Measurements from ENCODE around the gene MEF2C. TPM values are rescaled to one million over a fixed set of nuclear protein-coding genes. Genes with fewer than 3 reads are reported as not detected.
"Not testable (repeated sequence)": the region's sequence is repeated elsewhere in the genome, so short reads cannot be mapped to it uniquely, and the experiment has no call there.

The MEF2C gene
- total and polyA plus RNA-seq, 7 experiments from 2014 or later = 0.07 to 40.0 (median 2.2) TPM

GRCh38 chr5:88804444-88804843 lies 78.5 kb downstream of the MEF2C start:
- Histone ChIP-seq H3K36me3 (ENCODE audit: control insufficient read depth in 2 of 3, insufficient read depth in 3 of 3, low read length in 3 of 3) (no peaks in the 10 kb centered on the region), H3K4me1 (ENCODE audit: control insufficient read depth in 2 of 2, insufficient read depth in 2 of 2, low read length in 2 of 2) (no peaks in the 10 kb centered on the region), H3K9me3 (ENCODE audit: control insufficient read depth in 2 of 3, low read length in 3 of 3) (no peaks in the 10 kb centered on the region), H3K27me3 (ENCODE audit: control insufficient read depth in 2 of 2, insufficient read depth in 2 of 2, low read length in 2 of 2) (no peaks in the 10 kb centered on the region), H3K4me3 (ENCODE audit: low read length) (no peak overlapping the region), H3K27ac (ENCODE audit: low read depth, low read length) (no peak overlapping the region)
- H3K9me3 Mint-ChIP-seq = peaks cover 0 to 1% (median 0%) of the 10 kb centered on the region in 11 donors
- DNase-seq (no peak), ATAC-seq (no peak)
- H3K27ac Mint-ChIP-seq = no peak overlapping the region
- intact Hi-C loops (cut with micrococcal nuclease) = no loop called here
- ChIA-PET POLR2A (no interaction called here), CTCF (interaction anchor here (0.7 kb wide), 1 partner anchor 1530 kb away, joined by 3 read pairs; no protein-coding TSS in a partner anchor)
- no peaks in the 10 kb centered on the region for H3K36me3 Mint-ChIP-seq
- H3K4me1 Mint-ChIP-seq = no peaks in the 10 kb centered on the region
- peaks cover 0 to 17% (median 6%) of the 10 kb centered on the region in 5 donors for H3K27me3 Mint-ChIP-seq
- H3K4me3 Mint-ChIP-seq = no peak overlapping the region

- ChIA-PET POLR2A (no interaction called here), CTCF (no interaction called here)
- Histone ChIP-seq H3K27me3 (ENCODE audit: control insufficient read depth in 2 of 2, insufficient read depth in 2 of 2, low read length in 2 of 2) (no peaks in the 10 kb centered on the region), H3K27ac (ENCODE audit: low read depth, low read length) (no peak overlapping the region), H3K36me3 (ENCODE audit: control insufficient read depth in 2 of 3, insufficient read depth in 3 of 3, low read length in 3 of 3) (no peaks in the 10 kb centered on the region), H3K9me3 (ENCODE audit: control insufficient read depth in 2 of 3, low read length in 3 of 3) (no peaks in the 10 kb centered on the region), H3K4me1 (ENCODE audit: control insufficient read depth in 2 of 2, insufficient read depth in 2 of 2, low read length in 2 of 2) (no peaks in the 10 kb centered on the region), H3K4me3 (ENCODE audit: low read length) (no peak overlapping the region)
- Mint-ChIP-seq H3K9me3 (peaks cover 0 to 1% (median 0%) of the 10 kb centered on the region in 11 donors), H3K36me3 (no peaks in the 10 kb centered on the region), H3K4me3 (no peak overlapping the region), H3K27ac (no peak overlapping the region), H3K27me3 (peaks cover 0 to 14% (median 6%) of the 10 kb centered on the region in 5 donors), H3K4me1 (no peaks in the 10 kb centered on the region)
- DNase-seq = no peak
- intact Hi-C loops (cut with micrococcal nuclease) = no loop called here
- no peak for ATAC-seq
Measured at GRCh38 chr5:88803309-88803708, 79.7 kb downstream of the MEF2C start.

GRCh38 chr5:88799938-88800535 lies 82.9 kb downstream of the MEF2C start:
- intact Hi-C loops (cut with micrococcal nuclease) = no loop called here
- Histone ChIP-seq H3K4me1 (ENCODE audit: control insufficient read depth in 2 of 2, insufficient read depth in 2 of 2, low read length in 2 of 2) (no peaks in the 10 kb centered on the region), H3K4me3 (ENCODE audit: low read length) (no peak overlapping the region), H3K9me3 (ENCODE audit: control insufficient read depth in 2 of 3, low read length in 3 of 3) (no peaks in the 10 kb centered on the region), H3K27me3 (ENCODE audit: control insufficient read depth in 2 of 2, insufficient read depth in 2 of 2, low read length in 2 of 2) (no peaks in the 10 kb centered on the region), H3K27ac (ENCODE audit: low read depth, low read length) (no peak overlapping the region), H3K36me3 (ENCODE audit: control insufficient read depth in 2 of 3, insufficient read depth in 3 of 3, low read length in 3 of 3) (no peaks in the 10 kb centered on the region)
- ChIA-PET POLR2A (no interaction called here), CTCF (no interaction called here)
- Mint-ChIP-seq H3K27me3 (peaks cover 0 to 18% (median 4%) of the 10 kb centered on the region in 5 donors), H3K9me3 (peaks cover 0 to 3% (median 0%) of the 10 kb centered on the region in 11 donors), H3K4me3 (no peak overlapping the region), H3K27ac (no peak overlapping the region), H3K36me3 (no peaks in the 10 kb centered on the region), H3K4me1 (no peaks in the 10 kb centered on the region)
- no peak for DNase-seq
- ATAC-seq = no peak

GRCh38 chr5:88798933-88799332 lies 84.1 kb downstream of the MEF2C start:
- H3K9me3 Mint-ChIP-seq; H3K36me3 ChIP-seq (ENCODE audit: control insufficient read depth in 2 of 3, insufficient read depth in 3 of 3, low read length in 3 of 3); H3K4me3 Mint-ChIP-seq; H3K4me3 ChIP-seq (ENCODE audit: low read length); H3K4me1 Mint-ChIP-seq; intact Hi-C loops (cut with micrococcal nuclease); H3K27me3 ChIP-seq (ENCODE audit: control insufficient read depth in 2 of 2, insufficient read depth in 2 of 2, low read length in 2 of 2); CTCF ChIA-PET; H3K9me3 ChIP-seq (ENCODE audit: control insufficient read depth in 2 of 3, low read length in 3 of 3); H3K27ac ChIP-seq (ENCODE audit: low read depth, low read length); H3K4me1 ChIP-seq (ENCODE audit: control insufficient read depth in 2 of 2, insufficient read depth in 2 of 2, low read length in 2 of 2); H3K36me3 Mint-ChIP-seq; POLR2A ChIA-PET; DNase-seq; ATAC-seq; H3K27ac Mint-ChIP-seq: not testable (repeated sequence)
- H3K27me3 Mint-ChIP-seq = peaks cover 0 to 18% (median under 1%) of the 10 kb centered on the region in 5 donors

- DNase-seq; H3K4me3 Mint-ChIP-seq; POLR2A ChIA-PET; H3K27ac ChIP-seq (ENCODE audit: low read depth, low read length); H3K4me1 Mint-ChIP-seq; H3K9me3 ChIP-seq (ENCODE audit: control insufficient read depth in 2 of 3, low read length in 3 of 3); intact Hi-C loops (cut with micrococcal nuclease); H3K4me1 ChIP-seq (ENCODE audit: control insufficient read depth in 2 of 2, insufficient read depth in 2 of 2, low read length in 2 of 2); ATAC-seq; H3K36me3 ChIP-seq (ENCODE audit: control insufficient read depth in 2 of 3, insufficient read depth in 3 of 3, low read length in 3 of 3); CTCF ChIA-PET; H3K9me3 Mint-ChIP-seq; H3K36me3 Mint-ChIP-seq; H3K27me3 Mint-ChIP-seq; H3K4me3 ChIP-seq (ENCODE audit: low read length); H3K27me3 ChIP-seq (ENCODE audit: control insufficient read depth in 2 of 2, insufficient read depth in 2 of 2, low read length in 2 of 2); H3K27ac Mint-ChIP-seq: not testable (repeated sequence)
Measured at GRCh38 chr5:88793797-88794196, 89.2 kb downstream of the MEF2C start.

- Mint-ChIP-seq H3K36me3 (no peaks in the 10 kb centered on the region), H3K4me3 (no peak overlapping the region), H3K27me3 (peaks cover 0 to 6% (median 5%) of the 10 kb centered on the region in 5 donors), H3K27ac (no peak overlapping the region), H3K4me1 (no peaks in the 10 kb centered on the region), H3K9me3 (peaks cover 0 to 6% (median 0%) of the 10 kb centered on the region in 11 donors)
- H3K4me1 ChIP-seq (ENCODE audit: control insufficient read depth in 2 of 2, insufficient read depth in 2 of 2, low read length in 2 of 2) = no peaks in the 10 kb centered on the region
- H3K27ac ChIP-seq (ENCODE audit: low read depth, low read length) = no peak overlapping the region
- ATAC-seq = no peak
- POLR2A ChIA-PET = no interaction called here
- H3K27me3 ChIP-seq (ENCODE audit: control insufficient read depth in 2 of 2, insufficient read depth in 2 of 2, low read length in 2 of 2) = no peaks in the 10 kb centered on the region
- intact Hi-C loops (cut with micrococcal nuclease) = no loop called here
- no peaks in the 10 kb centered on the region for H3K36me3 ChIP-seq (ENCODE audit: control insufficient read depth in 2 of 3, insufficient read depth in 3 of 3, low read length in 3 of 3)
- CTCF ChIA-PET = no interaction called here
- DNase-seq = no peak
- H3K4me3 ChIP-seq (ENCODE audit: low read length) = no peak overlapping the region
- no peaks in the 10 kb centered on the region for H3K9me3 ChIP-seq (ENCODE audit: control insufficient read depth in 2 of 3, low read length in 3 of 3)
Measured at GRCh38 chr5:88792144-88792840, 90.7 kb downstream of the MEF2C start.

GRCh38 chr5:88787856-88788255 lies 95.1 kb downstream of the MEF2C start:
- Mint-ChIP-seq H3K4me3 (no peak overlapping the region), H3K9me3 (peaks cover 0 to 2% (median 0%) of the 10 kb centered on the region in 11 donors), H3K27ac (no peak overlapping the region), H3K27me3 (peaks cover 0 to 6% (median 5%) of the 10 kb centered on the region in 5 donors), H3K36me3 (no peaks in the 10 kb centered on the region), H3K4me1 (peaks cover 0 to 4% (median 0%) of the 10 kb centered on the region in 7 donors)
- ChIA-PET CTCF (no interaction called here), POLR2A (no interaction called here)
- no peaks in the 10 kb centered on the region for H3K9me3 ChIP-seq (ENCODE audit: control insufficient read depth in 2 of 3, low read length in 3 of 3)
- H3K36me3 ChIP-seq (ENCODE audit: control insufficient read depth in 2 of 3, insufficient read depth in 3 of 3, low read length in 3 of 3) = no peaks in the 10 kb centered on the region
- ATAC-seq (no peak), DNase-seq (no peak)
- no peaks in the 10 kb centered on the region for H3K27me3 ChIP-seq (ENCODE audit: control insufficient read depth in 2 of 2, insufficient read depth in 2 of 2, low read length in 2 of 2)
- H3K4me3 ChIP-seq (ENCODE audit: low read length) = no peak overlapping the region
- H3K4me1 ChIP-seq (ENCODE audit: control insufficient read depth in 2 of 2, insufficient read depth in 2 of 2, low read length in 2 of 2) = no peaks in the 10 kb centered on the region
- intact Hi-C loops (cut with micrococcal nuclease) = no loop called here
- H3K27ac ChIP-seq (ENCODE audit: low read depth, low read length) = no peak overlapping the region
